Upper lobe of left lung (tissue), 4 donors: ENCODE results near the gene ATP11A.

Experiments used
- EP300 ChIP-seq, 4 donors: sonication (generic); formaldehyde crosslinking; IDR thresholded peaks; one replicate each; pipeline ENCODE4 v1.5.1; 2017; ENCODE audit warnings: antibody characterized with exemption in 4 of 4, control low read depth in 2 of 4
- POLR2A ChIP-seq, 4 donors: fragments of 450-650 bp; IDR thresholded peaks; one replicate each; pipeline ENCODE4 v1.5.1; 2016 to 2017; ENCODE audit warnings: antibody characterized with exemption in 4 of 4, mild to moderate bottlenecking in 2 of 4
- POLR2AphosphoS5 ChIP-seq, 2 donors: sonication (generic); formaldehyde crosslinking; IDR thresholded peaks; one replicate each; pipeline ENCODE4 v1.5.1; 2017; ENCODE audit warnings: antibody characterized with exemption in 2 of 2
- TF ChIP-seq, protein P1 (sequence below), 6 experiments: fragments of 450-650 bp in 4 of 6; fragments of 200-600 bp in 2 of 6; sonication (generic) in 2 of 6; IDR thresholded peaks; one replicate each; pipeline ENCODE4 v1.5.1; 2016 to 2019; ENCODE audit warnings: antibody characterized with exemption in 6 of 6

GRCh38 chr13:112742583-112742982 lies 52.7 kb downstream of the ATP11A start:
- no peak for TF ChIP-seq POLR2AphosphoS5 (IDR thresholded peaks at IDR 0.05)
- TF ChIP-seq, protein P1, sequence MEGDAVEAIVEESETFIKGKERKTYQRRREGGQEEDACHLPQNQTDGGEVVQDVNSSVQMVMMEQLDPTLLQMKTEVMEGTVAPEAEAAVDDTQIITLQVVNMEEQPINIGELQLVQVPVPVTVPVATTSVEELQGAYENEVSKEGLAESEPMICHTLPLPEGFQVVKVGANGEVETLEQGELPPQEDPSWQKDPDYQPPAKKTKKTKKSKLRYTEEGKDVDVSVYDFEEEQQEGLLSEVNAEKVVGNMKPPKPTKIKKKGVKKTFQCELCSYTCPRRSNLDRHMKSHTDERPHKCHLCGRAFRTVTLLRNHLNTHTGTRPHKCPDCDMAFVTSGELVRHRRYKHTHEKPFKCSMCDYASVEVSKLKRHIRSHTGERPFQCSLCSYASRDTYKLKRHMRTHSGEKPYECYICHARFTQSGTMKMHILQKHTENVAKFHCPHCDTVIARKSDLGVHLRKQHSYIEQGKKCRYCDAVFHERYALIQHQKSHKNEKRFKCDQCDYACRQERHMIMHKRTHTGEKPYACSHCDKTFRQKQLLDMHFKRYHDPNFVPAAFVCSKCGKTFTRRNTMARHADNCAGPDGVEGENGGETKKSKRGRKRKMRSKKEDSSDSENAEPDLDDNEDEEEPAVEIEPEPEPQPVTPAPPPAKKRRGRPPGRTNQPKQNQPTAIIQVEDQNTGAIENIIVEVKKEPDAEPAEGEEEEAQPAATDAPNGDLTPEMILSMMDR (IDR thresholded peaks at IDR 0.05): no peak
- no peak for TF ChIP-seq EP300 (IDR thresholded peaks at IDR 0.05)
- TF ChIP-seq POLR2A (IDR thresholded peaks at IDR 0.05): no peak
